ENCODE measurements around the gene CASZ1. TPM values are rescaled to one million over a fixed set of nuclear protein-coding genes. Genes with fewer than 3 reads are reported as not detected.

The CASZ1 gene
- total and polyA plus RNA-seq, 9 of the 15 experiments (the other 6 are each of a cell fraction or from before 2014, with no cell fraction given) = 0.01 to 4.0 (median 0.76) TPM; not detected in 1

DNA sequence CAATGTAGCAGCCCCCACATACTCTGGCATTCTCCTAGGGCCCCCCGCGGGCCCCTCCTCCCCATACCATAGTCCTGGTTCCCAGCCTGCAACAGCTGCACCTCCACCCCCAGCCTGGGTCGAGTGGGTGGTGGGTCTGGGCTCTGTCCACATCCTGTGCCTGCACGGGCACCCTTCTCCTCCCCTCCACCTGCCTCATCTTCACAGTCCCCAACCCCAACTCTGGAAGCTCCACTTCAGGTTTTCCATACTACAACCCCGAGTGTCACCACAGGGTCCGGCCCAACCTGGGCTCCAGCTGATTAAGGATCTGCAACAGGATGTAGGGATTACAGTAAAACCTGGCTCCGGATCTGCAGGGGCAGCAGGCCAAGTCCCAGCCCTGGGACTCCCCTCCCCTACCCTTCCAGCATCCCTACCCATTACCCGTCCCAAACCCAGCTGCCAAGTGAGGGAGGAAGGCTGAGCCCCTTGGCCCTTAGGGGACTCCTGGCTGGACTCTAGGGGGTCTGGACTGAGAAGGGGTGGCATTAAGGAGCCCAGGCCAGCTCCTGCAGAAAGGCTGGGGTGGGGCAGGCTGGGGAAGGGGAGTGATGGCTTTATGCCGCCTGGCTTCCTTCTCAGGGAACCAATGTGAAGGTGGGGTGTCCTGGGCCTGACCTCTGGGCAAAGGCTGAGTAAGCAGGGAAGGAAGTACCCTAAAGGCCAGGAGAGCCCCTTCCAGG lies 116.8 kb downstream of the CASZ1 start (continued):
- TF ChIP-seq TOE1 (IDR thresholded peaks at IDR 0.05; ENCODE audit: borderline replicate concordance) (peak; percentile 95), TOE1 (CRISPR knock-in tag; IDR thresholded peaks at IDR 0.05; ENCODE audit: borderline replicate concordance, low read depth) (no peak), ZNF311 (CRISPR knock-in tag; IDR thresholded peaks at IDR 0.05) (no peak), HDGF (IDR thresholded peaks at IDR 0.05) (no peak), BMI1 (IDR thresholded peaks at IDR 0.05; ENCODE audit: low read length) (no peak), RBBP5 (IDR thresholded peaks at IDR 0.05; ENCODE audit: borderline replicate concordance, insufficient read depth, low read length, poor library complexity, severe bottlenecking) (no peak), MCM5 (IDR thresholded peaks at IDR 0.05; ENCODE audit: low read depth) (no peak), NFIC (IDR thresholded peaks at IDR 0.05) (peak; percentile 84), BCL6 (CRISPR knock-in tag; IDR thresholded peaks at IDR 0.05) (no peak), RFX1 (IDR thresholded peaks at IDR 0.05) (no peak), ZKSCAN3 (CRISPR knock-in tag; IDR thresholded peaks at IDR 0.05) (no peak), SUPT5H (IDR thresholded peaks at IDR 0.05) (no peak), HNRNPH1 (optimal IDR thresholded peaks at IDR 0.05; ENCODE audit: low read depth, low read length) (no peak), TBL1XR1 (IDR thresholded peaks at IDR 0.05; ENCODE audit: low read length in 2 of 2) (no peak), TARDBP (IDR thresholded peaks at IDR 0.05) (peak; percentile 42; the same call in 1 of the 2 replicates), HDAC8 (tag; IDR thresholded peaks at IDR 0.05) (no peak), NEUROD1 (IDR thresholded peaks at IDR 0.05; ENCODE audit: borderline replicate concordance, low read depth, low read length, partially characterized antibody) (peak; percentile 99), CXXC5 (CRISPR knock-in tag; IDR thresholded peaks at IDR 0.05) (peak; percentile 22; the same call in 1 of the 2 replicates), U2AF1 (optimal IDR thresholded peaks at IDR 0.05; ENCODE audit: low read depth, low read length) (no peak), HDAC2 (IDR thresholded peaks at IDR 0.05) (no peak), SREBF2 (CRISPR knock-in tag; IDR thresholded peaks at IDR 0.05) (no peak), ELF4 (CRISPR knock-in tag; IDR thresholded peaks at IDR 0.05) (no peak), ZNF644 (tag; IDR thresholded peaks at IDR 0.05; ENCODE audit: low read depth) (no peak)
- TF ChIP-seq, protein P1, sequence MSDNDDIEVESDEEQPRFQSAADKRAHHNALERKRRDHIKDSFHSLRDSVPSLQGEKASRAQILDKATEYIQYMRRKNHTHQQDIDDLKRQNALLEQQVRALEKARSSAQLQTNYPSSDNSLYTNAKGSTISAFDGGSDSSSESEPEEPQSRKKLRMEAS (CRISPR knock-in tag; IDR thresholded peaks at IDR 0.05) = no peak
- TF ChIP-seq, protein P2, sequence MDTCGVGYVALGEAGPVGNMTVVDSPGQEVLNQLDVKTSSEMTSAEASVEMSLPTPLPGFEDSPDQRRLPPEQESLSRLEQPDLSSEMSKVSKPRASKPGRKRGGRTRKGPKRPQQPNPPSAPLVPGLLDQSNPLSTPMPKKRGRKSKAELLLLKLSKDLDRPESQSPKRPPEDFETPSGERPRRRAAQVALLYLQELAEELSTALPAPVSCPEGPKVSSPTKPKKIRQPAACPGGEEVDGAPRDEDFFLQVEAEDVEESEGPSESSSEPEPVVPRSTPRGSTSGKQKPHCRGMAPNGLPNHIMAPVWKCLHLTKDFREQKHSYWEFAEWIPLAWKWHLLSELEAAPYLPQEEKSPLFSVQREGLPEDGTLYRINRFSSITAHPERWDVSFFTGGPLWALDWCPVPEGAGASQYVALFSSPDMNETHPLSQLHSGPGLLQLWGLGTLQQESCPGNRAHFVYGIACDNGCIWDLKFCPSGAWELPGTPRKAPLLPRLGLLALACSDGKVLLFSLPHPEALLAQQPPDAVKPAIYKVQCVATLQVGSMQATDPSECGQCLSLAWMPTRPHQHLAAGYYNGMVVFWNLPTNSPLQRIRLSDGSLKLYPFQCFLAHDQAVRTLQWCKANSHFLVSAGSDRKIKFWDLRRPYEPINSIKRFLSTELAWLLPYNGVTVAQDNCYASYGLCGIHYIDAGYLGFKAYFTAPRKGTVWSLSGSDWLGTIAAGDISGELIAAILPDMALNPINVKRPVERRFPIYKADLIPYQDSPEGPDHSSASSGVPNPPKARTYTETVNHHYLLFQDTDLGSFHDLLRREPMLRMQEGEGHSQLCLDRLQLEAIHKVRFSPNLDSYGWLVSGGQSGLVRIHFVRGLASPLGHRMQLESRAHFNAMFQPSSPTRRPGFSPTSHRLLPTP (IDR thresholded peaks at IDR 0.05; ENCODE audit: borderline replicate concordance, extremely low read depth, insufficient read length) = no peak
- TF ChIP-seq, protein P3, sequence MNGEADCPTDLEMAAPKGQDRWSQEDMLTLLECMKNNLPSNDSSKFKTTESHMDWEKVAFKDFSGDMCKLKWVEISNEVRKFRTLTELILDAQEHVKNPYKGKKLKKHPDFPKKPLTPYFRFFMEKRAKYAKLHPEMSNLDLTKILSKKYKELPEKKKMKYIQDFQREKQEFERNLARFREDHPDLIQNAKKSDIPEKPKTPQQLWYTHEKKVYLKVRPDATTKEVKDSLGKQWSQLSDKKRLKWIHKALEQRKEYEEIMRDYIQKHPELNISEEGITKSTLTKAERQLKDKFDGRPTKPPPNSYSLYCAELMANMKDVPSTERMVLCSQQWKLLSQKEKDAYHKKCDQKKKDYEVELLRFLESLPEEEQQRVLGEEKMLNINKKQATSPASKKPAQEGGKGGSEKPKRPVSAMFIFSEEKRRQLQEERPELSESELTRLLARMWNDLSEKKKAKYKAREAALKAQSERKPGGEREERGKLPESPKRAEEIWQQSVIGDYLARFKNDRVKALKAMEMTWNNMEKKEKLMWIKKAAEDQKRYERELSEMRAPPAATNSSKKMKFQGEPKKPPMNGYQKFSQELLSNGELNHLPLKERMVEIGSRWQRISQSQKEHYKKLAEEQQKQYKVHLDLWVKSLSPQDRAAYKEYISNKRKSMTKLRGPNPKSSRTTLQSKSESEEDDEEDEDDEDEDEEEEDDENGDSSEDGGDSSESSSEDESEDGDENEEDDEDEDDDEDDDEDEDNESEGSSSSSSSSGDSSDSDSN (IDR thresholded peaks at IDR 0.05; ENCODE audit: borderline replicate concordance in 1 of 2, low read depth in 2 of 2, low read length in 2 of 2) = 0 out of 4 replicates have a peak, but pooled peaks of 1 of the 2 experiments have one; percentile 67
